Measurements from ENCODE around the gene GRK4. TPM values are rescaled to one million over a fixed set of nuclear protein-coding genes. Genes with fewer than 3 reads are reported as not detected.

The GRK4 gene
- total RNA-seq, 1 experiment from 2014 or later, result 4.2 TPM

GRCh38 chr4:2925931-2926860 is 37.2 kb upstream of the GRK4 start:
- Histone ChIP-seq H4K20me1 (ENCODE audit: insufficient read depth) (no peaks in the 10 kb centered on the region), H3K27ac (ENCODE audit: low read depth, low read length) (no peak overlapping the region), H3K4me1 (ENCODE audit: control insufficient read depth in 1 of 2, insufficient read depth in 2 of 2, low read length in 2 of 2) (no peaks in the 10 kb centered on the region), H3K9me2 (ENCODE audit: insufficient read depth) (no peaks in the 10 kb centered on the region), H3K27me3 (ENCODE audit: insufficient read depth, low read length) (no peaks in the 10 kb centered on the region), H3K9ac (ENCODE audit: low read length) (no peak overlapping the region), H3K36me3 (ENCODE audit: control insufficient read depth in 1 of 2, insufficient read depth in 2 of 2, low read length in 2 of 2) (peaks cover 4 to 20% of the 10 kb centered on the region in 2 experiments; a peak in 2 of 4 replicates), H3K4me2 (ENCODE audit: low read length) (no peak overlapping the region), H2AFZ (ENCODE audit: low read depth, low read length, poor library complexity, severe bottlenecking) (no peak overlapping the region), H3K79me2 (ENCODE audit: insufficient read depth, low read length) (no peaks in the 10 kb centered on the region), H3K4me3 (replicated peaks in 1 of 2; ENCODE audit: low read depth in 1 of 2, low read length in 2 of 2) (no peak overlapping the region), H3K9me3 (ENCODE audit: control insufficient read depth in 1 of 2, insufficient read depth in 1 of 2, low read depth in 1 of 2, low read length in 2 of 2) (no peaks in the 10 kb centered on the region)
- intact Hi-C loops (cut with micrococcal nuclease), result no loop called here
- no peak for DNase-seq (ENCODE audit: low read depth, low spot score)
- ChIA-PET CTCF (no interaction called here), RAD21 (ENCODE audit: low non-redundant PET in 1 of 2, low total read pairs in 2 of 2, uncharacterized antibody in 2 of 2, unreplicated experiment in 2 of 2) (no interaction called here), POLR2A (no interaction called here)
- no TSS peak for BruUV-seq (replicated peaks)
- no peak for TF ChIP-seq EZH2 (IDR thresholded peaks at IDR 0.05)
- TF ChIP-seq, protein P1, sequence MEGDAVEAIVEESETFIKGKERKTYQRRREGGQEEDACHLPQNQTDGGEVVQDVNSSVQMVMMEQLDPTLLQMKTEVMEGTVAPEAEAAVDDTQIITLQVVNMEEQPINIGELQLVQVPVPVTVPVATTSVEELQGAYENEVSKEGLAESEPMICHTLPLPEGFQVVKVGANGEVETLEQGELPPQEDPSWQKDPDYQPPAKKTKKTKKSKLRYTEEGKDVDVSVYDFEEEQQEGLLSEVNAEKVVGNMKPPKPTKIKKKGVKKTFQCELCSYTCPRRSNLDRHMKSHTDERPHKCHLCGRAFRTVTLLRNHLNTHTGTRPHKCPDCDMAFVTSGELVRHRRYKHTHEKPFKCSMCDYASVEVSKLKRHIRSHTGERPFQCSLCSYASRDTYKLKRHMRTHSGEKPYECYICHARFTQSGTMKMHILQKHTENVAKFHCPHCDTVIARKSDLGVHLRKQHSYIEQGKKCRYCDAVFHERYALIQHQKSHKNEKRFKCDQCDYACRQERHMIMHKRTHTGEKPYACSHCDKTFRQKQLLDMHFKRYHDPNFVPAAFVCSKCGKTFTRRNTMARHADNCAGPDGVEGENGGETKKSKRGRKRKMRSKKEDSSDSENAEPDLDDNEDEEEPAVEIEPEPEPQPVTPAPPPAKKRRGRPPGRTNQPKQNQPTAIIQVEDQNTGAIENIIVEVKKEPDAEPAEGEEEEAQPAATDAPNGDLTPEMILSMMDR (IDR thresholded peaks at IDR 0.05 in 2 of 3, conservative IDR thresholded peaks at IDR 0.05 in 1 of 3; ENCODE audit: borderline replicate concordance in 1 of 3, insufficient read depth in 1 of 3, low read depth in 2 of 3, low read length in 2 of 3), result no peak
- TF ChIP-seq MAX (IDR thresholded peaks at IDR 0.05), result no peak
- TF ChIP-seq ZBTB33 (IDR thresholded peaks at IDR 0.05; ENCODE audit: extremely low read depth, insufficient replicate concordance, low read length), result no peak
- no peak for TF ChIP-seq JUND (IDR thresholded peaks at IDR 0.05)
- TF ChIP-seq ATF3 (IDR thresholded peaks at IDR 0.05), result no peak
- TF ChIP-seq EZH2phosphoT487 (IDR thresholded peaks at IDR 0.05; ENCODE audit: borderline replicate concordance), result no peak
- TF ChIP-seq TCF7L2 (IDR thresholded peaks at IDR 0.05; ENCODE audit: borderline replicate concordance, extremely low read depth, insufficient read depth, insufficient read length), result no peak
- TF ChIP-seq SP1 (IDR thresholded peaks at IDR 0.05; ENCODE audit: low read depth), result no peak
- TF ChIP-seq ELF1 (IDR thresholded peaks at IDR 0.05; ENCODE audit: borderline replicate concordance, low read depth), result no peak
- no peak for TF ChIP-seq ZNF274 (IDR thresholded peaks at IDR 0.05; ENCODE audit: low read depth, low read length)
- no peak for TF ChIP-seq RAD21 (IDR thresholded peaks at IDR 0.05; ENCODE audit: low read depth)
- no peak for TF ChIP-seq SIN3A (IDR thresholded peaks at IDR 0.05; ENCODE audit: low read depth)
- no peak for ATAC-seq
